ENCODE data around the gene CDC42SE2.
"Not testable (repeated sequence)": the region's sequence is repeated elsewhere in the genome, so short reads cannot be mapped to it uniquely, and the experiment has no call there.

Gene CDC42SE2

GRCh38 chr5:131318455-131318854 lies 54.6 kb downstream of the CDC42SE2 start:
- no peak for DNase-seq (ENCODE audit: low read depth)

- DNase-seq (ENCODE audit: low read depth) = no peak
Measured at GRCh38 chr5:131321066-131321465, 57.2 kb downstream of the CDC42SE2 start.

- DNase-seq (ENCODE audit: low read depth) = no peak
Measured at GRCh38 chr5:131322926-131323325, 59.1 kb downstream of the CDC42SE2 start.

- no peak for DNase-seq (ENCODE audit: low read depth)
Measured at GRCh38 chr5:131323378-131323777, 59.5 kb downstream of the CDC42SE2 start.

GRCh38 chr5:131324303-131324702 lies 60.5 kb downstream of the CDC42SE2 start:
- no peak for DNase-seq (ENCODE audit: low read depth)

- no peak for DNase-seq (ENCODE audit: low read depth)
Measured at GRCh38 chr5:131328536-131329285, 64.9 kb downstream of the CDC42SE2 start.

- no peak for DNase-seq (ENCODE audit: low read depth)
Measured at GRCh38 chr5:131329286-131329560, 65.4 kb downstream of the CDC42SE2 start.

- DNase-seq (ENCODE audit: low read depth) = no peak
Measured at GRCh38 chr5:131330031-131330430, 66.2 kb downstream of the CDC42SE2 start.

- not testable (repeated sequence) for DNase-seq (ENCODE audit: low read depth)
Measured at GRCh38 chr5:131335756-131336155, 71.9 kb downstream of the CDC42SE2 start.

- not testable (repeated sequence) for DNase-seq (ENCODE audit: low read depth)
Measured at GRCh38 chr5:131336801-131337200, 72.9 kb downstream of the CDC42SE2 start.

GRCh38 chr5:131337240-131338050 lies 73.6 kb downstream of the CDC42SE2 start:
- not testable (repeated sequence) for DNase-seq (ENCODE audit: low read depth)

GRCh38 chr5:131338051-131338453 lies 74.2 kb downstream of the CDC42SE2 start:
- DNase-seq (ENCODE audit: low read depth) = no peak

GRCh38 chr5:131344288-131344687 lies 80.4 kb downstream of the CDC42SE2 start:
- DNase-seq (ENCODE audit: low read depth) = not testable (repeated sequence)

- not testable (repeated sequence) for DNase-seq (ENCODE audit: low read depth)
Measured at GRCh38 chr5:131346204-131346603, 82.4 kb downstream of the CDC42SE2 start.

GRCh38 chr5:131353991-131354390 lies 90.1 kb downstream of the CDC42SE2 start:
- no peak for DNase-seq (ENCODE audit: low read depth)

GRCh38 chr5:131355971-131356528 lies 92.2 kb downstream of the CDC42SE2 start:
- no peak for DNase-seq (ENCODE audit: low read depth)

- DNase-seq (ENCODE audit: low read depth) = no peak
Measured at GRCh38 chr5:131356619-131357018, 92.8 kb downstream of the CDC42SE2 start.

GRCh38 chr5:131357739-131358561 lies 94.1 kb downstream of the CDC42SE2 start:
- DNase-seq (ENCODE audit: low read depth) = no peak

GRCh38 chr5:131361677-131362315 lies 97.9 kb downstream of the CDC42SE2 start:
- DNase-seq (ENCODE audit: low read depth) = no peak

GRCh38 chr5:131363811-131364506 lies 100.1 kb downstream of the CDC42SE2 start:
- no peak for DNase-seq (ENCODE audit: low read depth)

- no peak for DNase-seq (ENCODE audit: low read depth)
Measured at GRCh38 chr5:131364507-131365050, 100.7 kb downstream of the CDC42SE2 start.

All from stimulated activated CD8-positive, alpha-beta memory T cell treated with anti-CD3 and anti-CD28 coated beads, Interleukin-12 subunit alpha, Interleukin-12 subunit beta, amount 100 ng/mL, for 4 hours (primary cell).